Measurements from ENCODE around the gene KDM3B.
"Not testable (repeated sequence)": the region's sequence is repeated elsewhere in the genome, so short reads cannot be mapped to it uniquely, and the experiment has no call there.

The KDM3B gene

DNA sequence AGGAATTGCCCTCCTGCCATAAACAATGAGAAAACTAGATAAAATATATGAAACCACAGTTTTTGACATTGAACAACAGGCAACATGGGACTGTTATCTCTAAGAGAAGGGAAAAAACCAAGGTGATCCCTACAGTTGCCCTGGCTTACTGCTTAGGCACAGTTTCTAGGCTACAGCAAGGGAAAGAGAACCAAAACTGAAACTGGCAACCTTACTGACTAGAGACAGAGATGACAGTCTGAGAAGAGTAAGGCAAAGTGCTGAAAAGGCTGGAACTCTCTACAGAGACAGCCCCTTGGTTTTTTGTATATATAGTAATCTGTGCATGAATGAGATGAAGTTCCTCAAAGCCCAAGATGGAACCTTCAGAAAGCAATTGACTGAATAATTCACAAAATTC, 50.2 kb downstream of the KDM3B start:
- ATAC-seq (ENCODE audit: insufficient read depth, low read depth) (no peak), DNase-seq (no peak)
- Histone ChIP-seq H2AFZ (ENCODE audit: low read depth, low read length) (no peak overlapping the region), H3K4me3 (ENCODE audit: low read depth in 1 of 2, low read length in 2 of 2) (no peak overlapping the region), H3K9ac (ENCODE audit: low read depth, low read length) (no peak overlapping the region), H3K4me1 (ENCODE audit: insufficient read depth, low read length) (no peaks in the 10 kb centered on the region), H3K36me3 (ENCODE audit: insufficient read depth, low read length) (peaks cover 80% of the 10 kb centered on the region), H4K20me1 (ENCODE audit: insufficient read depth, low read length) (no peaks in the 10 kb centered on the region), H3K27ac (ENCODE audit: low read length) (no peak overlapping the region), H3K79me2 (ENCODE audit: insufficient read depth, low read length) (peaks cover 2% of the 10 kb centered on the region; the same call in 1 of the 2 replicates), H3K4me2 (ENCODE audit: insufficient read depth, low read length) (no peak overlapping the region), H3K9me3 (ENCODE audit: insufficient read depth, low read length, severe bottlenecking) (no peaks in the 10 kb centered on the region), H3K27me3 (ENCODE audit: insufficient read depth, low read length, poor library complexity) (no peaks in the 10 kb centered on the region)
- TF ChIP-seq EZH2 (IDR thresholded peaks at IDR 0.05; ENCODE audit: borderline replicate concordance, low read depth, low read length, severe bottlenecking) (no peak), CTCF (IDR thresholded peaks at IDR 0.05; ENCODE audit: borderline replicate concordance, extremely low read depth, low read length, poor library complexity, severe bottlenecking) (no peak)

DNA sequence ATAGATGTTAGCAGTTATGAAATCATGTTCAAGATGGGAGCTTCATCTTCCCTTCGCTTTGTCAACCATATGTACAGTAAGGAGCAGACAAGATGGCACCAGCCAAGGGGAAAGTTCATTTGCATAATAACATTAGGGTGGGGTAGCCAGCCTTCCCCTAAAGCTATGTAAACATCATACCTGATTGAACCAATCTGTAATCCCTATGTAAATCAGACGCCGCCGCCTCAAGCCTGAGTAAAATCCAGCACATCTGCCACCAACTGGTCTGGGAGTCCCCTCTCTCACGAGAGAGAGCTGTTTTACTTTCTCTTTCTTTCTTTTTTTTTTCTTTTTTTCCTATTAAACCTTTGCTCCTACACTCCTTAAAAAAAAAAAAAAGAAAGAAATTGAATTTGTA, 55.5 kb downstream of the KDM3B start:
- Histone ChIP-seq H3K4me2 (ENCODE audit: insufficient read depth, low read length) (no peak overlapping the region), H4K20me1 (ENCODE audit: insufficient read depth, low read length) (no peaks in the 10 kb centered on the region), H3K9me3 (ENCODE audit: insufficient read depth, low read length, severe bottlenecking) (no peaks in the 10 kb centered on the region), H3K27ac (ENCODE audit: low read length) (no peak overlapping the region), H3K79me2 (ENCODE audit: insufficient read depth, low read length) (no peaks in the 10 kb centered on the region), H2AFZ (ENCODE audit: low read depth, low read length) (no peak overlapping the region), H3K9ac (ENCODE audit: low read depth, low read length) (no peak overlapping the region), H3K4me3 (ENCODE audit: low read depth in 1 of 2, low read length in 2 of 2) (no peak overlapping the region), H3K27me3 (ENCODE audit: insufficient read depth, low read length, poor library complexity) (no peaks in the 10 kb centered on the region), H3K4me1 (ENCODE audit: insufficient read depth, low read length) (no peaks in the 10 kb centered on the region), H3K36me3 (ENCODE audit: insufficient read depth, low read length) (peaks cover 67% of the 10 kb centered on the region)
- ATAC-seq (ENCODE audit: insufficient read depth, low read depth), result peak; percentile 68
- TF ChIP-seq CTCF (IDR thresholded peaks at IDR 0.05; ENCODE audit: borderline replicate concordance, extremely low read depth, low read length, poor library complexity, severe bottlenecking) (no peak), EZH2 (IDR thresholded peaks at IDR 0.05; ENCODE audit: borderline replicate concordance, low read depth, low read length, severe bottlenecking) (no peak)
- peak; percentile 30 for DNase-seq

DNA sequence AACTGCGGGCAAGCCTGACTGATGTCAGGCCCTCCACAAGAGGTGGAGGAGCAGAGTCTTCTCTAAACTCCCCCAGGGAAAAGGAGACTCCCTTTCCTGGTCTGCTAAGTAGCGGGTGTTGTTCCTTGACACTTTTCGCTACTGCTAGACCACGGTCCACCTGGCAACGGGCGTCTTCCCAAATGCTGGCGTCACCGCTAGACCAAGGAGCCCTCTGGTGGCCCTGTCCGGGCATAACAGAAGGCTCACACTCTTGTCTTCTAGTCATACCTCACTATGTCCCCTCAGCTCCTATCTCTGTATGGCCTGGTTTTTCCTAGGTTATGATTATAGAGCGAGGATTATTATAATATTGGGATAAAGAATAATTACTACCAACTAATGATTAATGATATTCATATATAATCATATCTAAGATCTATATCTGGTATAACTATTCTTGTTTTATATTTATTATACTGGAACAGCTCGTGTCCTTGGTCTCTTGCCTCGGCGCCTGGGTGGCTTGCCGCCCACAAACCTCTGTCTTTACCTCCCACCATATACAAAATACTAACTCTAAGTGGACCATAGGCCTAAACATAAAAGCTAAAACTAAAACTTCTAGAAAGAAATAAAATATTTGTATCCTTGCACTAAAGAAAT, 58.6 kb downstream of the KDM3B start:
- H3K4me1 ChIP-seq (ENCODE audit: insufficient read depth, low read length); ATAC-seq (ENCODE audit: insufficient read depth, low read depth); H3K4me3 ChIP-seq (ENCODE audit: low read depth in 1 of 2, low read length in 2 of 2); H2AFZ ChIP-seq (ENCODE audit: low read depth, low read length); H3K27me3 ChIP-seq (ENCODE audit: insufficient read depth, low read length, poor library complexity); H3K79me2 ChIP-seq (ENCODE audit: insufficient read depth, low read length); H3K9me3 ChIP-seq (ENCODE audit: insufficient read depth, low read length, severe bottlenecking); H3K27ac ChIP-seq (ENCODE audit: low read length); H3K4me2 ChIP-seq (ENCODE audit: insufficient read depth, low read length); H4K20me1 ChIP-seq (ENCODE audit: insufficient read depth, low read length); H3K9ac ChIP-seq (ENCODE audit: low read depth, low read length): not testable (repeated sequence)
- H3K36me3 ChIP-seq (ENCODE audit: insufficient read depth, low read length), result peaks cover 73% of the 10 kb centered on the region
- DNase-seq, result peak; percentile 36
- peak; percentile 52 for TF ChIP-seq CTCF (IDR thresholded peaks at IDR 0.05; ENCODE audit: borderline replicate concordance, extremely low read depth, low read length, poor library complexity, severe bottlenecking)
